Right atrium auricular region (tissue), 2 donors: ENCODE data around the gene EEIG2. TPM values are rescaled to one million over a fixed set of nuclear protein-coding genes. Genes with fewer than 3 reads are reported as not detected.

Experiments
- DNase-seq: peaks from one replicate; pipeline ENCODE4 v3.0.0-alpha.2; 2019; ENCODE audit warnings: low spot score
- H3K27ac ChIP-seq, 2 donors: fragments of 200-600 bp; sonication (generic); 1 replicate in 1 of 2; 2 replicates in 1 of 2; pipeline ENCODE4 v1.5.1; 2016 to 2019
- H3K27me3 ChIP-seq, 2 donors: fragments of 200-600 bp; sonication (generic); one replicate each; pipeline versions ENCODE4 v1.5.1 to v1.6.0; 2017 to 2019
- H3K36me3 ChIP-seq: fragments of 200-600 bp; sonication (generic); one replicate; pipeline ENCODE4 v1.5.1; 2016
- H3K4me1 ChIP-seq, 2 donors: fragments of 200-600 bp; sonication (generic); one replicate each; pipeline versions ENCODE4 v1.5.1 to v1.6.0; 2017 to 2019
- H3K4me3 ChIP-seq, 2 donors: fragments of 200-600 bp; sonication (generic); 1 replicate in 1 of 2; 2 replicates in 1 of 2; pipeline ENCODE4 v1.5.1; 2017 to 2019; ENCODE audit warnings: mild to moderate bottlenecking in 1 of 2, moderate library complexity in 1 of 2
- H3K9me3 ChIP-seq, 2 donors: fragments of 200-600 bp; sonication (generic); one replicate each; pipeline ENCODE4 v1.5.1; 2019
- CTCF ChIP-seq, 2 donors: fragments of 200-600 bp; sonication (generic); IDR thresholded peaks; one replicate each; pipeline ENCODE4 v1.5.1; 2019; ENCODE audit warnings: antibody characterized with exemption in 2 of 2
- total RNA-seq, 2 donors: library from RNA; depleted of rRNA; stranded (reverse); fragments of >200 nt; gene quantifications; one replicate each; pipeline ENCODE4 v1.1.0, GENCODE V29; 2016

EEIG2 gene
- total RNA-seq, 2 donors from 2014 or later: 6.1 to 7.4 TPM

DNA sequence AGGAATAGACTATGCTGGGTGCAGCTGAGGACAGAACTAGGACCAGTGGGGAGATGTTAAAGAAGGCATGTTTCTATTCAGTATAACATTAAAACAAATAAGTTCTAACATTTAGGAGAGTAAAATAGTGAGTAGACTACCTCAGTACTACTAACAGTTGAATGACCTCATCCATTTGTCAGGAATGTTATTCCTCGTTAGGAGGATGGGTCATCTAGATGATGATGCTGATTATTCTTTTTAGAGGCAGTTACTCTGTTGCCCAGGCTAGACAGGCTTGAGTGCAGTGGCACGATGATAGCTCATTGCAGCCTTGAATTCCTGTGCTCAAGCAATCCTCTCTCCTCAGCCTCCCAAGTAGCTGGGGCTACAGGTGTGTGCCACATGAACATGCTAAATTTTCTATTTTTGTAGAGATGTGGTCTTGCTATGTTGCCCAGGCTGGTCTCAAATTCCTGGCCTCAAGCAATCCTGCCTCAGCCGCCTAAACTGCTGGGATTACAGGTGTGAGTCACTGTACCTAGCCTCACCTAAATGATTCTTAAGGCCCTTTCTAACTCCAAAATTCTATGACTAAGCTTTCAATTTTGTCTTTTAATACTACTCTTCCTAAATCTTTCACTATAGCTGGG is 9.3 kb downstream of the EEIG2 start:
- H3K27ac ChIP-seq: no peak overlapping the region
- H3K4me3 ChIP-seq: no peak overlapping the region
- H3K4me1 ChIP-seq: no peaks in the 10 kb centered on the region
- no peaks in the 10 kb centered on the region for H3K9me3 ChIP-seq
- H3K36me3 ChIP-seq: no peaks in the 10 kb centered on the region
- TF ChIP-seq CTCF (IDR thresholded peaks at IDR 0.05): no peak
- no peak for DNase-seq
- H3K27me3 ChIP-seq: no peaks in the 10 kb centered on the region

GRCh38 chr1:108570128-108570527 is 10.2 kb downstream of the EEIG2 start:
- Histone ChIP-seq H3K27ac (no peak overlapping the region), H3K27me3 (no peaks in the 10 kb centered on the region), H3K9me3 (no peaks in the 10 kb centered on the region), H3K4me3 (no peak overlapping the region), H3K4me1 (no peaks in the 10 kb centered on the region), H3K36me3 (no peaks in the 10 kb centered on the region)
- no peak for DNase-seq
- peak in 1 of 2 donors; percentile 25 for TF ChIP-seq CTCF (IDR thresholded peaks at IDR 0.05)

- no peak overlapping the region for H3K4me3 ChIP-seq
- no peaks in the 10 kb centered on the region for H3K27me3 ChIP-seq
- H3K27ac ChIP-seq: no peak overlapping the region
- no peaks in the 10 kb centered on the region for H3K9me3 ChIP-seq
- no peaks in the 10 kb centered on the region for H3K36me3 ChIP-seq
- DNase-seq: no peak
- no peaks in the 10 kb centered on the region for H3K4me1 ChIP-seq
- TF ChIP-seq CTCF (IDR thresholded peaks at IDR 0.05): no peak
Measured at GRCh38 chr1:108570998-108571401, 11.1 kb downstream of the EEIG2 start.

GRCh38 chr1:108572182-108572581 is 12.3 kb downstream of the EEIG2 start:
- Histone ChIP-seq H3K4me3 (no peak overlapping the region), H3K4me1 (no peaks in the 10 kb centered on the region), H3K36me3 (no peaks in the 10 kb centered on the region), H3K9me3 (no peaks in the 10 kb centered on the region), H3K27ac (no peak overlapping the region), H3K27me3 (no peaks in the 10 kb centered on the region)
- no peak for TF ChIP-seq CTCF (IDR thresholded peaks at IDR 0.05)
- DNase-seq: no peak

- H3K27ac ChIP-seq: no peak overlapping the region
- H3K9me3 ChIP-seq: no peaks in the 10 kb centered on the region
- no peaks in the 10 kb centered on the region for H3K27me3 ChIP-seq
- DNase-seq: no peak
- no peaks in the 10 kb centered on the region for H3K4me1 ChIP-seq
- no peak for TF ChIP-seq CTCF (IDR thresholded peaks at IDR 0.05)
- no peaks in the 10 kb centered on the region for H3K36me3 ChIP-seq
- no peak overlapping the region for H3K4me3 ChIP-seq
Measured at GRCh38 chr1:108573183-108573582, 13.3 kb downstream of the EEIG2 start.

DNA sequence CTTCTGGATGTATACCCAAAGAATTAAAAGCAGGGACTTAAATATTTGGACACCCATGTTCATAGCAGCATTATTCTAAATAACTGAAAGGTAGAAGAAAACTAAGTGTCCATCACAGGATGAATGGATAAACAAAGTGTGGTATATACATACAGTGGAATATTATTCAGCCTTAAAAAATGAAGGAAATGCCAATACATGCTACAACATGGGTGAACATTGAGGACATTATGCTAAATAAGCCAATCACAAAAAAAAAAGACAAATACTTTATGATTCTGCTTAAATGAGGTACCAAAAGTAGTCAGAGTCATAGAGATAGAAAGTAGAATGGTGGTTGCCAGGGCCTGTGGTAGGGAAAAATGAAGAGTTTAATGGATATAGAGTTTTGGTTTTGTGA is 14.1 kb downstream of the EEIG2 start:
- H3K36me3 ChIP-seq: no peaks in the 10 kb centered on the region
- H3K27ac ChIP-seq: no peak overlapping the region
- no peak overlapping the region for H3K4me3 ChIP-seq
- DNase-seq: no peak
- no peak for TF ChIP-seq CTCF (IDR thresholded peaks at IDR 0.05)
- H3K27me3 ChIP-seq: no peaks in the 10 kb centered on the region
- no peaks in the 10 kb centered on the region for H3K9me3 ChIP-seq
- no peaks in the 10 kb centered on the region for H3K4me1 ChIP-seq
